Neural progenitor cell (in vitro differentiated cells): ENCODE measurements around the gene CBLIF. TPM values are rescaled to one million over a fixed set of nuclear protein-coding genes. Genes with fewer than 3 reads are reported as not detected.

Experiments used
- DNase-seq: peaks from one replicate; pipeline ENCODE4 v3.0.0-alpha.2; 2016; ENCODE audit warnings: low spot score
- H2AFZ ChIP-seq: fragments of 200-600 bp; sonication (generic); replicated peaks from 2 replicates; pipeline ENCODE4 v1.6.1; 2016; ENCODE audit warnings: antibody characterized with exemption
- H3F3A ChIP-seq: fragments of 200-600 bp; sonication (generic); 2 replicates; pipeline ENCODE4 v1.6.1; 2016; ENCODE audit warnings: antibody characterized with exemption, low read depth
- H3K27ac ChIP-seq: fragments of 200-600 bp; sonication (generic); 2 replicates; pipeline ENCODE4 v1.5.1; 2016; ENCODE audit warnings: mild to moderate bottlenecking
- H3K27me3 ChIP-seq: fragments of 200-600 bp; sonication (generic); 2 replicates; pipeline ENCODE4 v1.6.1; 2016; ENCODE audit warnings: mild to moderate bottlenecking, moderate library complexity
- H3K36me3 ChIP-seq: fragments of 200-600 bp; sonication (generic); 2 replicates; pipeline ENCODE4 v1.5.1; 2016
- H3K4me1 ChIP-seq: fragments of 200-600 bp; sonication (generic); 2 replicates; pipeline ENCODE4 v1.6.1; 2016; ENCODE audit warnings: mixed run types
- H3K4me2 ChIP-seq: fragments of 200-600 bp; sonication (generic); 2 replicates; pipeline ENCODE4 v1.6.1; 2016
- H3K4me3 ChIP-seq: fragments of 200-600 bp; sonication (generic); 2 replicates; pipeline ENCODE4 v1.5.1; 2016
- H3K79me2 ChIP-seq: fragments of 200-600 bp; sonication (generic); 2 replicates; pipeline ENCODE4 v1.6.1; 2016; ENCODE audit warnings: low read depth
- H3K9ac ChIP-seq: fragments of 200-600 bp; sonication (generic); 2 replicates; pipeline ENCODE4 v1.6.1; 2016
- H3K9me3 ChIP-seq: fragments of 200-600 bp; sonication (generic); 2 replicates; pipeline ENCODE4 v1.5.1; 2016; ENCODE audit warnings: low read depth
- H4K20me1 ChIP-seq: fragments of 200-600 bp; sonication (generic); 2 replicates; pipeline ENCODE4 v1.6.1; 2016; ENCODE audit warnings: low read depth
- H3K27ac Mint-ChIP-seq: 3 replicates; pipeline ENCODE4 v1.8.0; 2021; ENCODE audit warnings: mixed read lengths
- H3K27me3 Mint-ChIP-seq: 2 replicates; pipeline ENCODE4 v1.8.0; 2022; ENCODE audit warnings: low read depth, mild to moderate bottlenecking, inconsistent platforms, moderate library complexity, mixed read lengths; ENCODE audit not compliant: insufficient read depth
- H3K36me3 Mint-ChIP-seq: 3 replicates; pipeline ENCODE4 v1.8.0; 2021; ENCODE audit warnings: mixed read lengths
- H3K4me1 Mint-ChIP-seq: 3 replicates; pipeline ENCODE4 v1.8.0; 2021; ENCODE audit warnings: mixed read lengths
- H3K4me3 Mint-ChIP-seq: 3 replicates; pipeline ENCODE4 v1.8.0; 2021; ENCODE audit warnings: mild to moderate bottlenecking, moderate library complexity, mixed read lengths
- H3K9me3 Mint-ChIP-seq: 3 replicates; pipeline ENCODE4 v1.8.0; 2020; ENCODE audit warnings: mixed read lengths
- EZH2 ChIP-seq: fragments of 200-600 bp; sonication (generic); IDR thresholded peaks from 2 replicates; pipeline ENCODE4 v1.6.1; 2017; ENCODE audit warnings: antibody characterized with exemption, mild to moderate bottlenecking, moderate library complexity
- EZH2phosphoT487 ChIP-seq: fragments of 200-600 bp; sonication (generic); IDR thresholded peaks from 2 replicates; pipeline ENCODE4 v1.6.1; 2017; ENCODE audit warnings: antibody characterized with exemption
- total RNA-seq: library from RNA; depleted of rRNA; stranded (reverse); fragments of >200 nt; gene quantifications from 2 replicates; pipeline ENCODE4 v1.2.3, GENCODE V29; 2015; ENCODE audit warnings: low replicate concordance
- TF ChIP-seq, protein P1 (sequence below): fragments of 200-600 bp; sonication (generic); IDR thresholded peaks from 2 replicates; pipeline ENCODE4 v1.5.1; 2017; ENCODE audit warnings: antibody characterized with exemption, mild to moderate bottlenecking

CBLIF gene
- total RNA-seq, 1 donor from 2014 or later: not detected

DNA sequence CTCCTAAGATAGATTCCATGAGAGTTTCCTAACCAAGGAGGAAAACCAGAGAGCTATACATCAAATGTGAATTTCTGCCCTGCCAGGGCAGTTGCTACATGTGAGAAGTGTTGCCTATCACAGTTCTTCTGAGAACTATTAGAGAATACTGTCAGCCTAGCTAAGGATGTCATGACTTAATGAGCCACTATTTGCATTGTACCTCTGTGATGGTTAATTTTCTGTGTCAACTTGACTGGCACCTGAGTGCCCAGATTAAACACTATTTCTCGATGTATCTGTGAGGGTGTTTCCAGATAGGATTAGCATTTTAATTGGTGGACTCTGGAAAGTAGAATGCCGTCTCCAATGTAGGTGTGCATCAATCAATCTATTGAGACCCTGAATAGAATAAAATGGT lies 22.6 kb upstream of the CBLIF start:
- H3K9ac ChIP-seq: no peak overlapping the region
- no peaks in the 10 kb centered on the region for H3K4me1 ChIP-seq
- H3K79me2 ChIP-seq: no peaks in the 10 kb centered on the region
- Mint-ChIP-seq H3K36me3 (no peaks in the 10 kb centered on the region), H3K4me1 (no peaks in the 10 kb centered on the region), H3K9me3 (peaks cover 4% of the 10 kb centered on the region), H3K27ac (no peak overlapping the region), H3K27me3 (no peaks in the 10 kb centered on the region), H3K4me3 (no peak overlapping the region)
- H3K27me3 ChIP-seq: no peaks in the 10 kb centered on the region
- no peak overlapping the region for H2AFZ ChIP-seq
- no peak overlapping the region for H3K4me3 ChIP-seq
- no peaks in the 10 kb centered on the region for H3K36me3 ChIP-seq
- H3F3A ChIP-seq: no peaks in the 10 kb centered on the region
- TF ChIP-seq, protein P1, sequence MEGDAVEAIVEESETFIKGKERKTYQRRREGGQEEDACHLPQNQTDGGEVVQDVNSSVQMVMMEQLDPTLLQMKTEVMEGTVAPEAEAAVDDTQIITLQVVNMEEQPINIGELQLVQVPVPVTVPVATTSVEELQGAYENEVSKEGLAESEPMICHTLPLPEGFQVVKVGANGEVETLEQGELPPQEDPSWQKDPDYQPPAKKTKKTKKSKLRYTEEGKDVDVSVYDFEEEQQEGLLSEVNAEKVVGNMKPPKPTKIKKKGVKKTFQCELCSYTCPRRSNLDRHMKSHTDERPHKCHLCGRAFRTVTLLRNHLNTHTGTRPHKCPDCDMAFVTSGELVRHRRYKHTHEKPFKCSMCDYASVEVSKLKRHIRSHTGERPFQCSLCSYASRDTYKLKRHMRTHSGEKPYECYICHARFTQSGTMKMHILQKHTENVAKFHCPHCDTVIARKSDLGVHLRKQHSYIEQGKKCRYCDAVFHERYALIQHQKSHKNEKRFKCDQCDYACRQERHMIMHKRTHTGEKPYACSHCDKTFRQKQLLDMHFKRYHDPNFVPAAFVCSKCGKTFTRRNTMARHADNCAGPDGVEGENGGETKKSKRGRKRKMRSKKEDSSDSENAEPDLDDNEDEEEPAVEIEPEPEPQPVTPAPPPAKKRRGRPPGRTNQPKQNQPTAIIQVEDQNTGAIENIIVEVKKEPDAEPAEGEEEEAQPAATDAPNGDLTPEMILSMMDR: no peak
- no peak for TF ChIP-seq EZH2phosphoT487
- TF ChIP-seq EZH2: no peak
- H3K4me2 ChIP-seq: no peak overlapping the region
- H3K9me3 ChIP-seq: no peaks in the 10 kb centered on the region
- no peak overlapping the region for H3K27ac ChIP-seq
- DNase-seq: no peak
- no peaks in the 10 kb centered on the region for H4K20me1 ChIP-seq

DNA sequence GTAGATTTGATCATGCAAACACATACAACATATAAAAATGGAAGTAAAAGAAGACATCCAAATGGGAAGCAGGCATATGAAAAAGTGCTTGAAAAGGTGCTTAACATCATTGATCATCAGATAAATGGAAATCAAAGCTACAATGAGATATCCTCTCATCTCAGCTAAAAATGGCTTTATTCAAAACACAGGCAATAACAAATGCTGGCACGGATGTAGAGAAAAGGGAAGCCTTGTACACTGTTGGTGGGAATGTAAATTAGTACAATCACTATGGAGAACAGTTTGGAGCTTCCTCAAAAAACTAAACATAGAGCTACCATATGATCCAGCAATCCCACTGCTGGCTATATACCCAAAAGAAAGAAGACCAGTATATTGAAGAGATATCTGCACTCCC lies 21.5 kb upstream of the CBLIF start:
- no peaks in the 10 kb centered on the region for H3K4me1 Mint-ChIP-seq

GRCh38 chr11:59866397-59866796 lies 21.1 kb upstream of the CBLIF start, which contains the start of gene TCN1:
TCN1 (minus strand) TSS chr11:59866487; CDS start chr11:59866470, 17 bp downstream.
- peaks cover 3% of the 10 kb centered on the region for H3K9me3 Mint-ChIP-seq
- Histone ChIP-seq H3K4me3 (no peak within 1 kb of the TSS), H2AFZ (no peak within 1 kb of the TSS), H3K4me2 (no peak within 1 kb of the TSS), H3K79me2 (no peaks in the 10 kb centered on the region), H4K20me1 (no peaks in the 10 kb centered on the region), H3F3A (no peaks in the 10 kb centered on the region), H3K9me3 (no peaks in the 10 kb centered on the region), H3K4me1 (no peaks in the 10 kb centered on the region), H3K9ac (no peak within 1 kb of the TSS), H3K27ac (no peak within 1 kb of the TSS), H3K27me3 (no peaks in the 10 kb centered on the region), H3K36me3 (no peaks in the 10 kb centered on the region)
- H3K4me3 Mint-ChIP-seq: no peak within 1 kb of the TSS
- H3K36me3 Mint-ChIP-seq: no peaks in the 10 kb centered on the region
- H3K4me1 Mint-ChIP-seq: no peaks in the 10 kb centered on the region
- DNase-seq: no peak
- H3K27ac Mint-ChIP-seq: no peak within 1 kb of the TSS
- H3K27me3 Mint-ChIP-seq: no peaks in the 10 kb centered on the region
- TF ChIP-seq, protein P1: no peak

More for the DNA sequence above, 21.5 kb upstream of the CBLIF start:
- Histone ChIP-seq H3K9ac (no peak overlapping the region), H4K20me1 (no peaks in the 10 kb centered on the region), H2AFZ (no peak overlapping the region), H3K9me3 (no peaks in the 10 kb centered on the region), H3K27ac (no peak overlapping the region), H3K4me3 (no peak overlapping the region), H3K4me1 (no peaks in the 10 kb centered on the region), H3F3A (no peaks in the 10 kb centered on the region), H3K27me3 (no peaks in the 10 kb centered on the region), H3K36me3 (no peaks in the 10 kb centered on the region), H3K4me2 (no peak overlapping the region), H3K79me2 (no peaks in the 10 kb centered on the region)
- H3K36me3 Mint-ChIP-seq: no peaks in the 10 kb centered on the region
- no peak for DNase-seq
- H3K9me3 Mint-ChIP-seq: peaks cover 4% of the 10 kb centered on the region
- H3K27me3 Mint-ChIP-seq: no peaks in the 10 kb centered on the region
- H3K27ac Mint-ChIP-seq: no peak overlapping the region
- TF ChIP-seq, protein P1: no peak
- no peak for TF ChIP-seq EZH2
- TF ChIP-seq EZH2phosphoT487: no peak
- no peak overlapping the region for H3K4me3 Mint-ChIP-seq
